HepG2 (cell line): ENCODE results near the gene ANKRD53. TPM values are rescaled to one million over a fixed set of nuclear protein-coding genes. Genes with fewer than 3 reads are reported as not detected.
A peak's percentile ranks its signal among the peaks of the same experiment; 100 is the strongest.

Experiments used
- ETV6 ChIP-seq: sonication (generic); formaldehyde crosslinking; conservative IDR thresholded peaks from 2 replicates; pipeline ENCODE4 v1.4.0; 2020; ENCODE audit warnings: missing genetic modification reagents
- HDAC2 ChIP-seq: sonication (generic); formaldehyde crosslinking; IDR thresholded peaks from 2 replicates; pipeline ENCODE4 v1.4.0; 2020; ENCODE audit warnings: missing genetic modification reagents
- HOXA9 ChIP-seq: sonication (generic); formaldehyde crosslinking; IDR thresholded peaks from 2 replicates; pipeline ENCODE4 v1.8.1; 2022; ENCODE audit warnings: missing genetic modification reagents, mild to moderate bottlenecking, moderate library complexity, borderline replicate concordance
- NFYB ChIP-seq: sonication (generic); formaldehyde crosslinking; IDR thresholded peaks from 2 replicates; pipeline ENCODE4 v1.4.0; 2020; ENCODE audit warnings: missing genetic modification reagents
- RBFOX2 ChIP-seq: fragments of 200-400 bp; formaldehyde crosslinking; IDR thresholded peaks from 2 replicates; pipeline ENCODE4 v1.6.1; 2017; ENCODE audit warnings: low read depth, mild to moderate bottlenecking, low read length
- TOPORS ChIP-seq: sonication (generic); formaldehyde crosslinking; IDR thresholded peaks from 2 replicates; pipeline ENCODE4 v1.8.0; 2023; ENCODE audit warnings: mild to moderate bottlenecking, missing genetic modification reagents
- UBTF ChIP-seq: sonication (generic); formaldehyde crosslinking; IDR thresholded peaks from 2 replicates; pipeline ENCODE4 v1.4.0; 2020; ENCODE audit warnings: mild to moderate bottlenecking, missing genetic modification reagents
- XRCC5 ChIP-seq: fragments of 200-400 bp; formaldehyde crosslinking; optimal IDR thresholded peaks from 2 replicates; pipeline ENCODE3; 2017; ENCODE audit warnings: mild to moderate bottlenecking, low read length
- ZFX ChIP-seq: sonication (generic); formaldehyde crosslinking; IDR thresholded peaks from 2 replicates; pipeline ENCODE4 v1.4.0; 2020; ENCODE audit warnings: mild to moderate bottlenecking, low read depth, missing genetic modification reagents, moderate library complexity
- ZNF687 ChIP-seq: sonication (generic); formaldehyde crosslinking; IDR thresholded peaks from 2 replicates; pipeline ENCODE4 v1.5.1; 2020; ENCODE audit warnings: mild to moderate bottlenecking, missing genetic modification reagents, moderate library complexity
- polyA plus RNA-seq, 8 experiments: library from polyadenylated mRNA; depleted of rRNA in 3 of 8; stranded (reverse) in 7 of 8; unstranded in 1 of 8; fragments of >200 nt; fragmentation: Illumina TruSeq in 4 of 8; extraction: Trizol in 4 of 8; gene quantifications; 2 replicates each; pipeline versions ENCODE4 v1.2.1 to v1.2.3, GENCODE V29; 2011 to 2016; ENCODE audit warnings: low read depth in 4 of 8, missing spikeins in 1 of 8, mixed read lengths in 1 of 8; ENCODE audit not compliant: insufficient read depth in 1 of 8
- total RNA-seq, 5 experiments: library from RNA; depleted of rRNA; stranded (reverse); fragments of >200 nt; fragmentation: Illumina TruSeq; extraction: Trizol; gene quantifications; 2 replicates each; pipeline ENCODE4 v1.2.3, GENCODE V29; 2016; ENCODE audit warnings: low read depth in 1 of 5
- TF ChIP-seq, protein P1 (sequence below): sonication (generic); formaldehyde crosslinking; IDR thresholded peaks from 2 replicates; pipeline ENCODE4 v1.8.0; 2022; ENCODE audit warnings: low read depth, missing genetic modification reagents

Gene ANKRD53
- total and polyA plus RNA-seq, 2 of the 13 experiments (the other 11 are each of a cell fraction or from before 2014, with no cell fraction given), result 0.15 TPM; not detected in 1

DNA sequence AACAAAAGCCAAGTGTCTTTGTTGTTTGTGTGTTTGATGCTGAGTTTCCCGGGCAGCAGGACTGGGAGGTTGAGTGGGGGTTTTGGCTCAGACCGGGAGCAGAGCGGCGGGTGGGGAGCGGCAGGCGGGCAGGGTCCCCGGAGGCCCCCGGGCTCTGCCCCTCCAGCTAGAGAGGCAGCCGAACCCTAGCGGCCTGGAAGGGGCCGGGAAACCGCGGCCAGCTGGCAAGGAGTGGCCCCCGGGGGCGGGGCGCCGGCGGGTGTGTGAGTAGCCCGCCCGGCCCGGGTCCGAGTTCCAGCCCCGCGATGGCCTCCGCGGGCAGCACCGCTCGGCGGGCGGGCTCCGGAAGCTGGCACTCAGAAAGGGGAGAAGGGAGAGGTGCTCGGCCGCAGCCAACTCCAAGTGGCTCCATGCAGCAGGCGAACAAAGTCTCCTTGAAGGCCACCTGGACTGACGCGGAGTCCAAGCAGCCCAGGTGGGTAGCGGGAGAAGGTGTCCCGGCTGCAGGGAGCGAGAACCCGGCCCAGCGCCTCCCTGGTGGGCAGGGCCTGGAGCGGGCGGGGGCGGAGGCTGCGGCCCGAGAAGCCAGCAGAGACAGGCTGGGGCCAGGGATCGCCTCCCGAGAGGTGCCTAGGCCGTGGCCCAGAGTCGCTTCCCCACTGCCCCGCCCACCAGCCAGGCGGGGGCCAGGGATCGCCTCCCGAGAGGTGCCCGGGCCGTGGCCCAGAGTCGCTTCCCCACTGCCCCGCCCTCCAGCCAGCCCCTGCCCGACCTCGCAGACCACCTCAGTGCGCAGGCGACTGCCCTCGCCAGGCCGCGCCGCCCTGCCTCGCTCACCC lies at the start of gene ANKRD53 (continued):
- TF ChIP-seq HDAC2 (CRISPR knock-in tag) (no peak), ZNF687 (CRISPR knock-in tag) (peak; percentile 31), UBTF (CRISPR knock-in tag) (peak; percentile 20; the same call in 1 of the 2 replicates), ETV6 (CRISPR knock-in tag) (no peak), ZFX (0 out of 2 replicates have a peak, but pooled peaks have one; percentile 15), HOXA9 (no peak), TOPORS (no peak), NFYB (CRISPR knock-in tag) (no peak), XRCC5 (no peak), RBFOX2 (0 out of 2 replicates have a peak, but pooled peaks have one; percentile 28)
- TF ChIP-seq, protein P1, sequence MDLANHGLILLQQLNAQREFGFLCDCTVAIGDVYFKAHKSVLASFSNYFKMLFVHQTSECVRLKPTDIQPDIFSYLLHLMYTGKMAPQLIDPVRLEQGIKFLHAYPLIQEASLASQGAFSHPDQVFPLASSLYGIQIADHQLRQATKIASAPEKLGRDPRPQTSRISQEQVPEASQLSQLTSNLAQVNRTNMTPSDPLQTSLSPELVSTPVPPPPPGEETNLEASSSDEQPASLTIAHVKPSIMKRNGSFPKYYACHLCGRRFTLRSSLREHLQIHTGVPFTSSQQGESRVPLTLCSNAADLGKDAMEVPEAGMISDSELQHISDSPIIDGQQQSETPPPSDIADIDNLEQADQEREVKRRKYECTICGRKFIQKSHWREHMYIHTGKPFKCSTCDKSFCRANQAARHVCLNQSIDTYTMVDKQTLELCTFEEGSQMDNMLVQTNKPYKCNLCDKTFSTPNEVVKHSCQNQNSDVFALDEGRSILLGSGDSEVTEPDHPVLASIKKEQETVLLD (CRISPR knock-in tag), result no peak
